GM12891 (cell line): ENCODE data around the gene ZKSCAN3.

Source experiments
- PAX5 ChIP-seq: IDR thresholded peaks from 2 replicates; pipeline ENCODE4 v1.6.1; 2011; ENCODE audit warnings: low read length, moderate library complexity, mild to moderate bottlenecking; ENCODE audit not compliant: insufficient read depth, severe bottlenecking
- POLR2A ChIP-seq: IDR thresholded peaks from 2 replicates; pipeline ENCODE4 v1.6.1; 2011; ENCODE audit warnings: low read depth, low read length, control low read depth
- POLR2AphosphoS5 ChIP-seq: IDR thresholded peaks from 2 replicates; pipeline ENCODE4 v1.6.1; 2011; ENCODE audit warnings: low read depth, low read length, control low read depth
- POU2F2 ChIP-seq: IDR thresholded peaks from 2 replicates; pipeline ENCODE4 v1.6.1; 2011; ENCODE audit warnings: low read depth, mild to moderate bottlenecking, control low read depth, low read length, moderate library complexity
- SPI1 ChIP-seq: IDR thresholded peaks from 2 replicates; pipeline ENCODE4 v1.6.1; 2011; ENCODE audit warnings: low read depth, low read length, control low read depth
- TAF1 ChIP-seq: IDR thresholded peaks from 2 replicates; pipeline ENCODE4 v1.6.1; 2011; ENCODE audit warnings: low read depth, low read length, control low read depth

GRCh38 chr6:28333047-28333446, 16.7 kb upstream of the ZKSCAN3 start:
- TF ChIP-seq POLR2A, result no peak
- TF ChIP-seq POU2F2, result no peak
- TF ChIP-seq TAF1, result no peak
- TF ChIP-seq POLR2AphosphoS5, result no peak
- TF ChIP-seq SPI1, result no peak
- TF ChIP-seq PAX5, result no peak
